ENCODE results near the gene CCDC148.
"Not testable (repeated sequence)": the region's sequence is repeated elsewhere in the genome, so short reads cannot be mapped to it uniquely, and the experiment has no call there.

CCDC148 gene

GRCh38 chr2:158350751-158351465 is 105.6 kb downstream of the CCDC148 start:
- not testable (repeated sequence) for DNase-seq

GRCh38 chr2:158346032-158346431 is 110.5 kb downstream of the CCDC148 start:
- DNase-seq, result no peak

- no peak for DNase-seq
These were observed 117.0 kb downstream of the CCDC148 start for GRCh38 chr2:158339513-158339912.

GRCh38 chr2:158337018-158337417 is 119.5 kb downstream of the CCDC148 start:
- DNase-seq, result no peak

GRCh38 chr2:158331799-158332198 is 124.8 kb downstream of the CCDC148 start:
- DNase-seq, result not testable (repeated sequence)

GRCh38 chr2:158325782-158326340 is 130.7 kb downstream of the CCDC148 start:
- no peak for DNase-seq

- no peak for DNase-seq
These were observed 131.3 kb downstream of the CCDC148 start for GRCh38 chr2:158325031-158325781.

- no peak for DNase-seq
These were observed 133.2 kb downstream of the CCDC148 start for GRCh38 chr2:158323381-158323780.

GRCh38 chr2:158321264-158321663 is 135.3 kb downstream of the CCDC148 start:
- no peak for DNase-seq

- DNase-seq, result no peak
These were observed 137.3 kb downstream of the CCDC148 start for GRCh38 chr2:158319269-158319668.

- no peak for DNase-seq
These were observed 138.9 kb downstream of the CCDC148 start for GRCh38 chr2:158317642-158318041.

GRCh38 chr2:158315803-158316414 is 140.6 kb downstream of the CCDC148 start:
- no peak for DNase-seq

- no peak for DNase-seq
These were observed 141.6 kb downstream of the CCDC148 start for GRCh38 chr2:158315000-158315399.

GRCh38 chr2:158313734-158314133 is 142.8 kb downstream of the CCDC148 start:
- DNase-seq, result no peak

GRCh38 chr2:158312981-158313380 is 143.6 kb downstream of the CCDC148 start:
- no peak for DNase-seq

- DNase-seq, result not testable (repeated sequence)
These were observed 146.1 kb downstream of the CCDC148 start for GRCh38 chr2:158310407-158310806.

GRCh38 chr2:158305501-158305900 is 151.1 kb downstream of the CCDC148 start:
- DNase-seq, result no peak

- no peak for DNase-seq
These were observed 156.2 kb downstream of the CCDC148 start for GRCh38 chr2:158300394-158300793.

GRCh38 chr2:158297606-158298005 is 158.9 kb downstream of the CCDC148 start:
- DNase-seq, result no peak

- DNase-seq, result no peak
These were observed 159.4 kb downstream of the CCDC148 start for GRCh38 chr2:158297120-158297519.

GRCh38 chr2:158293722-158294121 is 162.8 kb downstream of the CCDC148 start:
- DNase-seq, result no peak

GRCh38 chr2:158291544-158292180 is 164.9 kb downstream of the CCDC148 start:
- no peak for DNase-seq

- no peak for DNase-seq
These were observed 166.3 kb downstream of the CCDC148 start for GRCh38 chr2:158290225-158290624.

All from stimulated activated CD4-positive, alpha-beta T cell treated with anti-CD3 and anti-CD28 coated beads, Interleukin-1b, Interleukin-23, amount 100 ng/mL, for 48 hours (primary cell).